T-helper 9 cell (primary cell): ENCODE measurements around the gene ASAH2.
"Not testable (repeated sequence)": the region's sequence is repeated elsewhere in the genome, so short reads cannot be mapped to it uniquely, and the experiment has no call there.

Experiments used
- DNase-seq: peaks from one replicate; pipeline ENCODE4 v3.0.0-alpha.2; 2020
- total RNA-seq, 2 donors: gene quantifications; one replicate each; lab custom pipeline; 2026; lab: John Stamatoyannopoulos, UW

The ASAH2 gene
- 0 to 0.56 reads per million in 2 donors for total RNA-seq

DNA sequence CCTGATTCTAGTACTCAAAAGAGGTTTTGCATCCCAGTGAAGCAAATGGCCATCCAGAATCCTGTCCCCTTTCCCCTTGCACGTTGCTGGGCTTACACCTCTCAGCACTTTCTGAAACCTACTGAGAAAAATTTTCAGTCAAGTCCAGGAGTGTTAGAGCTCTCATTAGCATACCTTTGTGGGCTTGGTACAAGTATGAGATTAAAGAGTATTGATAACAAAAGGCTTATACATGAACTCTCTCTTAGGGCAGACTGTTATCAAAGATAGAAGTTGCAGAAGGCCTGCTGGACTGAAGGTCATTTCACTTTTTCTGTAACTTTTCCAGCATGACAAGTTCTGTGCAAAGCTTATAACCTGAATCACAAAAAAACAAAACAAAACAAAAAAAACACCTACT lies at the start of gene ASAH2:
ASAH2 (minus strand) TSS at position 123 of the 400 bp plus-strand sequence. CDS start 2,906 bp downstream, outside the sequence.
- no peak for DNase-seq

- DNase-seq: no peak
These were observed 48.8 kb upstream of the ASAH2 start for GRCh38 chr10:50299948-50300669.

GRCh38 chr10:50295367-50295766 lies 44.1 kb upstream of the ASAH2 start:
- DNase-seq: no peak

GRCh38 chr10:50294582-50294981 lies 43.3 kb upstream of the ASAH2 start:
- DNase-seq: no peak

GRCh38 chr10:50293513-50294313 lies 42.4 kb upstream of the ASAH2 start:
- no peak for DNase-seq

DNA sequence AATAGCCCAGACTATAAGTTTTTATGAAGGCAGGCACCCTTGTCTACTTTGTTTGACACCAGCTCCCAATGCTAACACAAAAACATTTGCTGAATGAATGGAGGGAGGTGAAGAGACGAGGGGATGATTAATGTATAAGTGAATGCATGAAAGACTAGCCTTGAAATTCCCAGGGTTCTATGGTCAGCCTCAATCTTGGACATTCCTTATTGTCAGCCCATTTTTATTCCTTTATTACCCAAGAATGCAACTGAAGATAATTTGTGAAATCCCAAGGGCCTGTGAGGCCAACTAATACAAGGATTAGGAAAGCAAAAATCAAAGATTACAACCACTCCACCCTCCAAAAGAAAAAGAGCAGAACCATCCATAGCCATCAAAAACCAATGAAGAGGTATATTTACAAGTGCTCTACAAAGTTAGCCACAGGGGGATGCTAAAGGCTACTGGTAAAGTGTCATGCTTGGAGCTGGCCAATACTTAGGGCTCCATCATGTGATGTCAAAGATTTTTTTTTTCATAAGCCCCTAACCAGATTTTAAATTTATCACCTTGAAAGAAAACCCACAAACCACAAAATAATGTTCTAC lies 40.0 kb upstream of the ASAH2 start:
- no peak for DNase-seq

DNA sequence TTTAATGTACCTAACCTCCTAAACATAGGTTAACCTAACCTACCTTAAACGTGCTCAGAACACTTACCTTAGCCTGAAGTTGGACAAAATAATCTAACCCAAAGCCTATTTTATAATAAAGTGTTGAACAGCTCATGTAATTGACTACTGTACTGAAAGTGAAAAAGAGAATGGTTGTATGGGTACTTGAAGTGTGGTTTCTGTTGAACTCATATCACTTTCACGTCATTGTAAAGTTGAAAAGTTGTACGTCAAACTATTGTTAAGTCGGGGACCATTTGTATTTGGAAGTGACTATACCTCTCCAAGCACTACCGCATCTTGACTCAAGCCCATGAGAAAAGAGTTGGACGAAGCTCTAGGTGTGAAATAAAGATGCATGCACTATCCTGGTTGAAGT lies 37.9 kb upstream of the ASAH2 start:
- no peak for DNase-seq

- no peak for DNase-seq
These were observed 35.9 kb upstream of the ASAH2 start for GRCh38 chr10:50286996-50287803.

GRCh38 chr10:50286517-50286916 lies 35.2 kb upstream of the ASAH2 start:
- no peak for DNase-seq

GRCh38 chr10:50281967-50282522 lies 30.7 kb upstream of the ASAH2 start:
- DNase-seq: no peak

GRCh38 chr10:50281210-50281966 lies 30.1 kb upstream of the ASAH2 start:
- no peak for DNase-seq

DNA sequence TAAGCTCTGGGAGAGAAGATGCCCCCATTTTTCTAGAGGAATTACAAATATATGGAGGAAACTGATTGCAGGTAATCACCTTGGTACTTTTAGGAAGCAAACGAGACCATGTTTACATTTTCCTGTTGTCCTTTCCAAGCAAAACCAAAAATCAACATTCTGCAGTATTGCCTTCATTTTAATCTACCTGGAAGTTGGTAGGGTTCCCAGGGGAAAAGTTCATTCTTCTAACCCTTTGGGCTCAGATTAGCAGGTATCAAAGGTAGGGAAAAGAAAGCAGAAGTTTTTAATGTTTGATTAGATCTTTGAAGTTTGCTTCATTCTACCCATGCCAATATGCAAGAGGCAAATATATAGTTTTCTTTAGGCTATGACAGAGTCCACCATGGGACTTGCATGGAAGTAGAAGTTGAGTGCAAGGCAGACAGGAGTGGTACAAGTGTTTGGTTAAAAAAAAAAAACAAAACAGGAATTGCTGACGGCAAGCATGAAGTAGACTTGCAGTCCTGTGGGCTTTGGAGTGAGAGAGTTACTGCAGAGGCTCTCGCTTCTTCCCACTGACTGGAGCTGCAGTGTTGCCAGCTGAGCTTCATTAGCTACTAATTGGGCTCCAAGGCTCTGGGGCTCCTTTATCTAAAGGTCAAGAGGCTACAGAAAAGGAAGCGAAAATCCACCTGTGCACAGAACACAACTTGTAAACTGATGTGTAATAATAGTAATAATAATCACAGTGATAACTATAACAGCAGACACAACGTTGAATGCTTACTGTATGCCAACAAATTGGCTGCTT lies 28.9 kb upstream of the ASAH2 start:
- DNase-seq: no peak

DNA sequence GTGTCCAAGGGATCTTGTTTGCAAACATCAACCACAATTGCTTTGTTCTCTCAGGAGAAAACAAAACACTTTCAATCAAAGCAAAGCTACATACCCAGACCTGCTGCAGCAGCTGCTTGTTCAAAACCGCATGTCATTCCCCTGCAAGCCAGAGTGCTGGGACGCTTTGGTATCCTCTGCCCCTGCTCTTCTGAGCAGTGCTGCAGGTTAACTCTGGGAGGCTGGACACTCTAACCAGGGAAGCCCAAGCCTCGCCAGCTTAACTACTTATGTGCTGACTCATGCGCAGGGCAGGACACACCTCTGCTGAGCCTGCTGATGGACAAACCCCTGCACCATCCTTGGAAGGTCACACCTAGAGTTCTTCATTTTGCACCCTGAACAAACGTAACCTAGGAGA lies 28.2 kb upstream of the ASAH2 start:
- DNase-seq: no peak

- peak; percentile 1 for DNase-seq
These were observed 24.4 kb upstream of the ASAH2 start for GRCh38 chr10:50275650-50276235.

DNA sequence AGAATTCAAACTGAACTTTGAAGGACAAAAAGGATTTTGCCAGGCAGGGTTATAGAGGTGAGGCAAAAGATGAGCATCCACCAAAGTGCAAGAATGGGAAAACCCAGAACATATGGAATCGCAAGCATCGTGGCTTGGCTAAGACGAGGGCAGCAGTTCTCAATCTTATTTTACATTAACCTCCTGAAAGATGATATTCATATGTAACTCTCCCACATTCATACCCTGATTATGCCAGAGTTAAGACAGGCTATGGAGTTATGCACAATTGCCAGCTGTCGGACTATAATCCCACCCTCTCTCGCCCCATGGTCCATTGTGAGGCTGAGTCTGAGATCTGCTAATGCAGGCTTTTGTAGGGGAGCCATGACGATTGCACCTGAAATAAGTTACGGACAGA lies 21.2 kb upstream of the ASAH2 start:
- no peak for DNase-seq

DNA sequence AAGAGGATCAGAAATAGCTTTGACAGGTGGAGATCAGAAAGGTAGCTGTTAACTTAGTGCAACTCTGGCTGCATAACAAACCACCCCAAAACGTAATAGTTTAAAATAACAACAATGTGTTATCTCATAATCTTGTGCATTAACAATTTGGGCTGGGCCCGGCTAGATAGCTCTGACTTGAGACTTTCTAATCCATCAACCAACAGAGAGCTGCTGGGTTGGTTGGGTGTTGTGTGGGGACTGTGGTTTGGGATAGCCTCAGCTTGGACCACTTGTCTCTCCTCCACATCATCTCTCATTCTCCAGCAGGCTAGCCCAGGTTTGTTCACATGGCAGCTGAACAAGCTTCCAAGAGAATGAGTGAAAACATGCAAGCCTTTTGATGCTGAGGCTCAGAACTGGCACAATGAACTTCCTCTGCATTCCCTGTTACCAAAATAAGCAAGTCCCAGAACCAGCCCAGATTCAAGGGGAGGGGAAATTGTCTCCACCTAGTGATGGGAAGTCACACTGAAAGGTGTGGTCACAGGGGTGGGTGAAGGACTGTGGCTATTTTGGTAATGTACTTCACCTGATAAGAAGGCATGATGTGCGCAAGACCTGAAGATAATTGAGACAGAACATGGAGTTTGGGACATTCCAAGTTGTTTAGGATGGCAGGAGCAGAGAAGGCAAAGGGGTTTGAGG lies 20.4 kb upstream of the ASAH2 start:
- DNase-seq: no peak

GRCh38 chr10:50267877-50268276 lies 16.6 kb upstream of the ASAH2 start:
- not testable (repeated sequence) for DNase-seq

- DNase-seq: not testable (repeated sequence)
These were observed 11.3 kb upstream of the ASAH2 start for GRCh38 chr10:50262625-50263024.

DNA sequence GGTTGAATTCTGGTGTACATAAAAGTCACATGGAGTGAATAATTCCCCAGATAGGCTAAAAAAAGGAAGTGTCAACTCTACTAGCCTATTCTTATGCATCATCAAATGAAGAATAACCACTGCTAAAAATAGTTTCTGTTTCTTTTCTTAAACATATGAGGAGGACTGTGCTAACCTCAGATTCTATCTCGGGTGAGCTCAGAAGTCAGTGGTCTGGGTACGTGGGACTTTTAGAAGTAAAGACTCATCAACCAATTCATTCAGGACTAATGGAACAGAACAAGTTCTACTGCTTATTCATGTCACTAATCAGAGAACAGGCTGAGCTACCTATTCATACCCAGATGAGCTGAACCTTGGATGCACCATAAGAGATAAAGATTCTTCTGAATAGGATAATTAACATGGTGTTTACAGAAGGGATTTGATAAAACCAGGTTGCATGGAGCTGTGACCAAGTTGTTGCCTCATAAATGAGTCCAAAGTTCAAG lies 9.5 kb upstream of the ASAH2 start:
- no peak for DNase-seq

GRCh38 chr10:50254479-50254878 lies 3.2 kb upstream of the ASAH2 start:
- DNase-seq: no peak
